GM20000 (cell line): ENCODE data around the gene OR2V2.
"Not testable (repeated sequence)": the region's sequence is repeated elsewhere in the genome, so short reads cannot be mapped to it uniquely, and the experiment has no call there.

ENCODE experiments used
- DNase-seq: peaks from one replicate; pipeline ENCODE4 v3.0.0; 2012; ENCODE audit warnings: low spot score
- TF ChIP-seq, protein P1 (sequence below): IDR thresholded peaks from 2 replicates; pipeline ENCODE4 v1.5.1; 2012; ENCODE audit warnings: mild to moderate bottlenecking, control low read depth; ENCODE audit errors: extremely low read depth, missing control alignments

OR2V2 gene

DNA sequence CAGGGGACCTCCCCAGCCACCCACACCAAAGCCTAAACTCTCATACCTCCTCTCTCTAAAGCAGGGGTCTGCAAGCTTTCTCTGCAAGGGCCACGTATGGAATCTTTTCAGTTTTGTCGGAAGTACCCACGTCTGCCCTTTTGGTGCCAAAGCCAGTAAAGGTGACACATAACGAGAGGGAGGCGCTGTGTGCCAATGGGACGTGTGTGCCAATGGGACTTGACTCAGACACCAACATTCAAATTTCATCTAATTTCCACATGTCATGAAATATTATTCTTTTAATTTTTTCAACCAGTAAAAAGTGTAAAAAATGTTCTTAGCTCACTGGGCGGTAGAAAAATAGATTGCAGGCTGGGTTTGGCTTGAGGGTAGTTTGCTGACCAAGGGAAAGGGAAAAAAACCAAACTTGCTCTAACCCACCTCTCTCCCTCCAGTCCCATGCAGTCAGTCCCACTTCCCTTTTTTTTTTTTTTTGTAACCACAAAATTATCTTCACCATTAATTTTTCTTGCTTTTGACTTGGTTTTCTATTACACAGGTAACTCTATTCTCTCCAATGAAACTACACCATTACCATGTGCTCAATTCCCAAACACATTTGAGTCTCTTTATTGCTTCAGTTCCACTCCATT is 41.9 kb upstream of the OR2V2 start:
- TF ChIP-seq, protein P1, sequence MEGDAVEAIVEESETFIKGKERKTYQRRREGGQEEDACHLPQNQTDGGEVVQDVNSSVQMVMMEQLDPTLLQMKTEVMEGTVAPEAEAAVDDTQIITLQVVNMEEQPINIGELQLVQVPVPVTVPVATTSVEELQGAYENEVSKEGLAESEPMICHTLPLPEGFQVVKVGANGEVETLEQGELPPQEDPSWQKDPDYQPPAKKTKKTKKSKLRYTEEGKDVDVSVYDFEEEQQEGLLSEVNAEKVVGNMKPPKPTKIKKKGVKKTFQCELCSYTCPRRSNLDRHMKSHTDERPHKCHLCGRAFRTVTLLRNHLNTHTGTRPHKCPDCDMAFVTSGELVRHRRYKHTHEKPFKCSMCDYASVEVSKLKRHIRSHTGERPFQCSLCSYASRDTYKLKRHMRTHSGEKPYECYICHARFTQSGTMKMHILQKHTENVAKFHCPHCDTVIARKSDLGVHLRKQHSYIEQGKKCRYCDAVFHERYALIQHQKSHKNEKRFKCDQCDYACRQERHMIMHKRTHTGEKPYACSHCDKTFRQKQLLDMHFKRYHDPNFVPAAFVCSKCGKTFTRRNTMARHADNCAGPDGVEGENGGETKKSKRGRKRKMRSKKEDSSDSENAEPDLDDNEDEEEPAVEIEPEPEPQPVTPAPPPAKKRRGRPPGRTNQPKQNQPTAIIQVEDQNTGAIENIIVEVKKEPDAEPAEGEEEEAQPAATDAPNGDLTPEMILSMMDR: no peak
- no peak for DNase-seq

GRCh38 chr5:181107699-181108098 is 39.7 kb upstream of the OR2V2 start:
- TF ChIP-seq, protein P1: no peak

GRCh38 chr5:181108578-181109165 is 38.7 kb upstream of the OR2V2 start:
- DNase-seq: no peak
- TF ChIP-seq, protein P1: no peak

More at GRCh38 chr5:181107699-181108098, 39.7 kb upstream of the OR2V2 start:
- DNase-seq: no peak

GRCh38 chr5:181109489-181110013 is 37.8 kb upstream of the OR2V2 start:
- no peak for DNase-seq

DNA sequence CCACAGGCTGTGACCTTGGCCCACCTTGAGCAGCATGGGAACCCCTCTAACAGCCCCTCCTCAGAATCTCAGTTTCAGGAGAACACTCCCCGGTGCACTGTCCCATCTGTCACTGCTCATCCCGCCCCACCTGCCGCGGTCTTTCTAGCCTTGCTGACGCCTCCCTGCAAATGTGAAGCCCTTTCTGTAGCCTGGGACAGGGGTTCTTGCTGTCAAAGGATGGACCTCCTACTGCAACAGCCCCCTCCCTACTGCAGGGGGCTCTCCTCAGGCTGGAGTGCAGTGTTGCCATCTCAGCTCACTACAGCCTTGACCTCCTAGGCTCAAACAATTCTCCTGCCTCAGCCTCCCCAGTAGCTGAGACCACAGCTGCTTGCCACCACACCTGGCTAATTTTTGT is 36.4 kb upstream of the OR2V2 start:
- no peak for DNase-seq
- TF ChIP-seq, protein P1: no peak

More at GRCh38 chr5:181109489-181110013, 37.8 kb upstream of the OR2V2 start:
- TF ChIP-seq, protein P1: no peak

DNA sequence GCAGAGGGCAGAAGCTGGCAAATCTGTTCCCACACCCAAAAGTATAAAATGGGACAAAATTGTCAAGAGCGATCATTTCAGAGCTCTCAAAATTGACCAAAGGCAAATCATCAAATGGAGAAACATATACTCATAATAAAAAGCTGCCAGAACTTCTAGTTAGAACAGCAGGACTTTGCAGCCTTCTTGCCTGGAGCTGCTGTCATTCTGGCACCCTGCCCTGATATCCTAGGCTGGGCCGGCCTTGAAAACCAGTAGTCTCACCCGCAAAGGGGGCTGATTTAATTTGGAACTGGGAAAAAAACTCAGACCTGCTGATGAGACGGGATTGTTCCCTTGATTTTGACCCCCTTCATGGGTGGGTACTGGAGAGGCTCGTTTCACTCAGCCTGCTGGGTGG is 34.9 kb upstream of the OR2V2 start:
- TF ChIP-seq, protein P1: no peak
- no peak for DNase-seq

DNA sequence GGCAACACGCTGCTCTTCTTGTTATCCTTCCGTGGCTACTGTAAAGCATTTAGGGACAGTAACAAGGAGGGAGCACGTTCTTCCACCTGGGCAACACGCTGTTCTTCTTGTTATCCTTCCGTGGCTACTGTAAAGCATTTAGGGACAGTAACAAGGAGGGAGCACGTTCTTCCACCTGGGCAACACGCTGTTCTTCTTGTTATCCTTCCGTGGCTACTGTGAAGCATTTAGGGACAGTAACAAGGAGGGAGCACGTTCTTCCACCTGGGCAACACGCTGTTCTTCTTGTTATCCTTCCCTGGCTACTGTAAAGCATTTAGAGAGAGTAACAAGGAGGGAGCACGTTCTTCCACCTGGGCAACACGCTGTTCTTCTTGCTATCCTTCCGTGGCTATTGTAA is 33.8 kb upstream of the OR2V2 start:
- DNase-seq: not testable (repeated sequence)
